ENCODE measurements around the gene GAK. TPM values are rescaled to one million over a fixed set of nuclear protein-coding genes. Genes with fewer than 3 reads are reported as not detected.

The GAK gene
- total and polyA plus RNA-seq, 7 donors, result 20.9 to 55.8 (median 36.4) TPM

DNA sequence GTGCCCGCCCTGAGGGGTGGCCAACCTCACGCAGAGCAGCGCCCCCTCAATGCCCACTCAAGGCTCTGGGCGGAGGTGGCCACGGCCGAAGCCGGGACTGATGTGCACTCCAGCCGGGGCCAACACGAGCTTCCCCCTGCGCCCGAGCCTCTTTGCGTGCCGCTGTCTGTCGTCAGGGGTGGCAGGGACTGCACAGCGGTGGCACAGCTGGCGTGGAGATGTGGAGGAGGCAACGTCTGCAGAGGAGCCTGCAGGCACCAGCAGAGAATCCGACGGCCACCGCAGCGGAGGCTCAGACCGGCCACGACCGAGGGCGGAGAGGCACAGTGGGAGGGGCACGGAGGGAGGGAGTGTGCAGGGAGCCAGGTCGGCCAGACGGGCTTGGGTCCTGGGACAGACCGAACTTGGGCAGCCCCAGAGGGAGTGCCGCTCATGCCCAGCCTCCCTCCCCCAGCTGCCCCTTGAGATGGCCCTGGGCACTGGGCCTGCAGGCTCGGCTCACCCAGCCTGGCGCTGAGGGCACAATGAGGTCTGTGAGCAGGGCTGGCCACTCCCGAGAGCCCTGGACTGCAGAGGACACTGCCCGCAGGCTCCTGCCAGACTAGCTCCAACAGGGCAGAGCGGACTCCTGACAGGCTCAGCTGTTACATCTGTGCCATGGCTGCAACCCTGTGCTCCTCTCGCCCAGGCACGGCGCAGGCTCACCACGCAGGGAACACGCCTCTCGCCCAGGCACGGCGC lies 59.7 kb downstream of the GAK start:
- DNase-seq, result no peak
- Histone ChIP-seq H3K36me3 (ENCODE audit: insufficient read depth in 1 of 2, low read depth in 1 of 2) (peaks cover 2 to 85% of the 10 kb centered on the region in 2 donors), H3K27ac (no peak overlapping the region), H3K4me1 (no peaks in the 10 kb centered on the region), H3K4me3 (no peak overlapping the region), H3K9me3 (no peaks in the 10 kb centered on the region), H3K27me3 (ENCODE audit: insufficient read depth in 3 of 3, low read length in 2 of 3) (no peaks in the 10 kb centered on the region)
- intact Hi-C loops (cut with DNase I), result no loop called here
- ATAC-seq, result peak; percentile 25 to 62 (median 50)
- WGBS, 3 donors, result 85 to 88% (median 85%) methylated on average over 41 to 43 of the region's 43 CpGs
- TF ChIP-seq, protein P1, sequence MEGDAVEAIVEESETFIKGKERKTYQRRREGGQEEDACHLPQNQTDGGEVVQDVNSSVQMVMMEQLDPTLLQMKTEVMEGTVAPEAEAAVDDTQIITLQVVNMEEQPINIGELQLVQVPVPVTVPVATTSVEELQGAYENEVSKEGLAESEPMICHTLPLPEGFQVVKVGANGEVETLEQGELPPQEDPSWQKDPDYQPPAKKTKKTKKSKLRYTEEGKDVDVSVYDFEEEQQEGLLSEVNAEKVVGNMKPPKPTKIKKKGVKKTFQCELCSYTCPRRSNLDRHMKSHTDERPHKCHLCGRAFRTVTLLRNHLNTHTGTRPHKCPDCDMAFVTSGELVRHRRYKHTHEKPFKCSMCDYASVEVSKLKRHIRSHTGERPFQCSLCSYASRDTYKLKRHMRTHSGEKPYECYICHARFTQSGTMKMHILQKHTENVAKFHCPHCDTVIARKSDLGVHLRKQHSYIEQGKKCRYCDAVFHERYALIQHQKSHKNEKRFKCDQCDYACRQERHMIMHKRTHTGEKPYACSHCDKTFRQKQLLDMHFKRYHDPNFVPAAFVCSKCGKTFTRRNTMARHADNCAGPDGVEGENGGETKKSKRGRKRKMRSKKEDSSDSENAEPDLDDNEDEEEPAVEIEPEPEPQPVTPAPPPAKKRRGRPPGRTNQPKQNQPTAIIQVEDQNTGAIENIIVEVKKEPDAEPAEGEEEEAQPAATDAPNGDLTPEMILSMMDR (IDR thresholded peaks at IDR 0.05), result no peak

DNA sequence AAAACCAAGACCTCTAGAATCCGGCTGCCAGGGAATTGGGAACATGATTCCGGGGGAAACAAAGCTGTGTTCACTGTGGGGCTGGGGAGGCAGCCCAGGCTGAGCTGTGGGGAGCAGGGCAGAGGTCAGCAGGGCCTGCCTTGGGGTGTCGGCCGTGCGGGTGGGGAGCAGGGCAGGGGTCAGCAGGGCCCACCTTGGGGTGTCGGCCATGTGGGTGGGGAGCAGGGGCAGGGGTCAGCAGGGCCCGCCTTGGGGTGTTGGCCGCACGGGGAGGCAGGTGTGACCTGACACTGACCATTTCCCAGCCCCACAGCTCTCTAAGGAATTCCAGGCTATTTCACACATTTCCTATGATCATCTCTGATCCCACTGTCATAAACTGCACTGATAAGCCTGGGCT lies 60.6 kb downstream of the GAK start:
- Histone ChIP-seq H3K4me3 (no peak overlapping the region), H3K9me3 (no peaks in the 10 kb centered on the region), H3K27me3 (ENCODE audit: insufficient read depth in 3 of 3, low read length in 2 of 3) (no peaks in the 10 kb centered on the region), H3K36me3 (ENCODE audit: insufficient read depth in 1 of 2, low read depth in 1 of 2) (peaks cover 2 to 85% of the 10 kb centered on the region in 2 donors), H3K4me1 (no peaks in the 10 kb centered on the region), H3K27ac (no peak overlapping the region)
- TF ChIP-seq, protein P1 (IDR thresholded peaks at IDR 0.05), result no peak
- WGBS, 3 donors, result 83 to 94% (median 92%) methylated on average over 9 of the region's 9 CpGs
- ATAC-seq (no peak), DNase-seq (no peak)
- intact Hi-C loops (cut with DNase I), result no loop called here

DNA sequence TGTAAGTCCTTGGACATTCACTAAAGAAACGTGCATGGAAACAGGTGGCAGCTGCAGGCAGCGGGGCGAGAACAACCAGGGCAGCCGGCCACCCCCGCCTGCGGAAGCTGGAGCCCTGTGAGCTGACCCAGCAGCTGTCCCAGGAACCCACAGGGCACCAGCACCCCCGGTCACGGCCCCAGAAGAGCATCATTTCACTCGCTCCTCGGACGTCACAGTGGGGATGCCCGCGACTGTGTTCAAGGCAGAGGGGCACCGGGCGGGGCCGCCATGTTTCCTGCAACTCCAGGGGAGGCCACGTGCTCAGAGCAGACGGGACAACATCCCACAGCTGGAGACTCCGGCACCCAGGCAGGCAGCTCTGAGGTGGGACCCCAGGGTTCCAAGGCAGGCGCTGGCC lies 61.2 kb downstream of the GAK start:
- Histone ChIP-seq H3K36me3 (ENCODE audit: insufficient read depth in 1 of 2, low read depth in 1 of 2) (peaks cover 2 to 85% of the 10 kb centered on the region in 2 donors), H3K4me3 (no peak overlapping the region), H3K27me3 (ENCODE audit: insufficient read depth in 3 of 3, low read length in 2 of 3) (no peaks in the 10 kb centered on the region), H3K4me1 (no peaks in the 10 kb centered on the region), H3K27ac (no peak overlapping the region), H3K9me3 (no peaks in the 10 kb centered on the region)
- 76 to 88% (median 77%) methylated on average over 20 of the region's 20 CpGs for WGBS, 3 donors
- intact Hi-C loops (cut with DNase I), result no loop called here
- DNase-seq (no peak), ATAC-seq (no peak)
- TF ChIP-seq, protein P1 (IDR thresholded peaks at IDR 0.05), result no peak

DNA sequence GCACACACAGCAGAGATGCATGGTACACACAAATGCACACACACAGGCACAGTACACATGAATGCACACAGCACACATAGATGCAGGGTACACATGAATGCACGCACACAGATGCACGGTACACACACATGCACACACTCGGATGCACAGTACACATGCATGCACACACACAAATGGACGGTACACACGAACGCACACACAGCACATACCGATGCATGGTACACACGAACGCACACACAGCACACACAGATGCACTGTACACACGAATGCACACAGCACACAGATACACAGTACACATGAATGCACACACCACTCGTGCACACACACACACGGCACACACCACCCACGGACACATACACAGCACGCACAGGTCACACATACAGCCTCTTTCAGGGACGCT lies 62.3 kb downstream of the GAK start:
- Histone ChIP-seq H3K27ac (no peak overlapping the region), H3K9me3 (no peaks in the 10 kb centered on the region), H3K27me3 (ENCODE audit: insufficient read depth in 3 of 3, low read length in 2 of 3) (no peaks in the 10 kb centered on the region), H3K4me3 (no peak overlapping the region), H3K4me1 (no peaks in the 10 kb centered on the region), H3K36me3 (ENCODE audit: insufficient read depth in 1 of 2, low read depth in 1 of 2) (peaks cover 2 to 83% of the 10 kb centered on the region in 2 donors)
- ATAC-seq (no peak), DNase-seq (no peak)
- intact Hi-C loops (cut with DNase I), result no loop called here
- TF ChIP-seq, protein P1 (IDR thresholded peaks at IDR 0.05), result no peak
- 96 to 99% (median 97%) methylated on average over 15 of the region's 15 CpGs for WGBS, 3 donors

DNA sequence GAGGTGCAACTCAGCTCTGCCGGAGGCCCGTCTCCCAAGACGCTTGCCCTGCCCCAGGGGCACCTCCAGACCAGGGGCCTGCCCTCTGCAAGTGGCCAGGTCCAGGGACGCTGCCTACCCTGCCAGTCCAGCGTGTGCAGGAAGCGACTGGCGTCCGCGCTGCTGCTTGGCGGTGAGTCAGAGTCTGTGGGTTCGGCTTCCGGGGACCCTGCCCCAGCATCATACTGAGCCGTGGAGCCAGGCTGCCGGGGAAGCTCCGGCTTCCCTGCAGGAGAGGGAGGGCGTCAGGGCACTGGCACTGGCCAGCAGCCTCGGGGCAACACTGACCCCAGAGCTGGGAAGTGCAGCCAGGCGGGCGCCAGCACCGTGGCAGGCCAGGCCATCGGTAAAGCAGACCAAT lies 63.7 kb downstream of the GAK start:
- Histone ChIP-seq H3K9me3 (no peaks in the 10 kb centered on the region), H3K27me3 (ENCODE audit: insufficient read depth in 3 of 3, low read length in 2 of 3) (no peaks in the 10 kb centered on the region), H3K4me3 (no peak overlapping the region), H3K4me1 (no peaks in the 10 kb centered on the region), H3K27ac (no peak overlapping the region), H3K36me3 (ENCODE audit: insufficient read depth in 1 of 2, low read depth in 1 of 2) (peaks cover 3 to 83% of the 10 kb centered on the region in 2 donors)
- intact Hi-C loops (cut with DNase I), result no loop called here
- DNase-seq (no peak), ATAC-seq (no peak)
- TF ChIP-seq, protein P1 (IDR thresholded peaks at IDR 0.05), result no peak
- 95 to 96% (median 96%) methylated on average over 21 of the region's 21 CpGs for WGBS, 3 donors
